Coronary artery (tissue), 2 donors: Measurements from ENCODE around the gene LUC7L3.
"Not testable (repeated sequence)": the region's sequence is repeated elsewhere in the genome, so short reads cannot be mapped to it uniquely, and the experiment has no call there.

Source experiments
- DNase-seq: peaks from one replicate; pipeline ENCODE4 v3.0.0-alpha.2; 2017; ENCODE audit warnings: low spot score
- H3K27ac ChIP-seq, 2 donors: fragments of 200-600 bp; sonication (generic); one replicate each; pipeline ENCODE4 v1.5.1; 2016 to 2019
- H3K4me3 ChIP-seq: fragments of 200-600 bp; sonication (generic); 2 replicates; pipeline ENCODE4 v1.5.1; 2016; ENCODE audit warnings: mild to moderate bottlenecking, moderate library complexity
- TF ChIP-seq, protein P1 (sequence below): fragments of 200-600 bp; sonication (generic); IDR thresholded peaks from one replicate; pipeline ENCODE4 v1.5.1; 2019; ENCODE audit warnings: antibody characterized with exemption

The LUC7L3 gene

DNA sequence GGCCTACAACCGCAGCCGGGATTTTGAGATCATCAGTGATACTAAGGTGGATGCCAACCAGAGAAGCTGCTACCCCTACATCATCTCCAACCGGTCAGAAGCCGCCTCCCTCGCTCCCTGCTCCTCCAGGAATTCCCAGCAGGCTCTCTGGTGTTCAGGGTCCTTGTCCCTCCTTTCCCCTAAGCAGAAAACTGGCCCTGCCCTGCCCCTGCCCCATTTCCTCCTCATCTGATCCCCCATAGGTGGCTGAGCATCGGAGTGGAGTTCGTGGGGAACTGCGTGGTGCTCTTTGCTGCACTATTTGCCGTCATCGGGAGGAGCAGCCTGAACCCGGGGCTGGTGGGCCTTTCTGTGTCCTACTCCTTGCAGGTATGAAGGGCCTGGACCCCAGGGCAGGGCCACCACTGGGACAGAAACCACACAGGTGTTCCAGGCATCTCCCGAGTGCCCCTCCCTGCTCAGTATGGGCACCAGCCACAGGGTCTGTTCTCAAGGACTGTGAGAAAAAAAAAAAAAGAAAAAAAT is 41.5 kb upstream of the LUC7L3 start:
- no peak overlapping the region for H3K4me3 ChIP-seq
- H3K27ac ChIP-seq = no peak overlapping the region
- no peak for DNase-seq
- TF ChIP-seq, protein P1, sequence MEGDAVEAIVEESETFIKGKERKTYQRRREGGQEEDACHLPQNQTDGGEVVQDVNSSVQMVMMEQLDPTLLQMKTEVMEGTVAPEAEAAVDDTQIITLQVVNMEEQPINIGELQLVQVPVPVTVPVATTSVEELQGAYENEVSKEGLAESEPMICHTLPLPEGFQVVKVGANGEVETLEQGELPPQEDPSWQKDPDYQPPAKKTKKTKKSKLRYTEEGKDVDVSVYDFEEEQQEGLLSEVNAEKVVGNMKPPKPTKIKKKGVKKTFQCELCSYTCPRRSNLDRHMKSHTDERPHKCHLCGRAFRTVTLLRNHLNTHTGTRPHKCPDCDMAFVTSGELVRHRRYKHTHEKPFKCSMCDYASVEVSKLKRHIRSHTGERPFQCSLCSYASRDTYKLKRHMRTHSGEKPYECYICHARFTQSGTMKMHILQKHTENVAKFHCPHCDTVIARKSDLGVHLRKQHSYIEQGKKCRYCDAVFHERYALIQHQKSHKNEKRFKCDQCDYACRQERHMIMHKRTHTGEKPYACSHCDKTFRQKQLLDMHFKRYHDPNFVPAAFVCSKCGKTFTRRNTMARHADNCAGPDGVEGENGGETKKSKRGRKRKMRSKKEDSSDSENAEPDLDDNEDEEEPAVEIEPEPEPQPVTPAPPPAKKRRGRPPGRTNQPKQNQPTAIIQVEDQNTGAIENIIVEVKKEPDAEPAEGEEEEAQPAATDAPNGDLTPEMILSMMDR = no peak

DNA sequence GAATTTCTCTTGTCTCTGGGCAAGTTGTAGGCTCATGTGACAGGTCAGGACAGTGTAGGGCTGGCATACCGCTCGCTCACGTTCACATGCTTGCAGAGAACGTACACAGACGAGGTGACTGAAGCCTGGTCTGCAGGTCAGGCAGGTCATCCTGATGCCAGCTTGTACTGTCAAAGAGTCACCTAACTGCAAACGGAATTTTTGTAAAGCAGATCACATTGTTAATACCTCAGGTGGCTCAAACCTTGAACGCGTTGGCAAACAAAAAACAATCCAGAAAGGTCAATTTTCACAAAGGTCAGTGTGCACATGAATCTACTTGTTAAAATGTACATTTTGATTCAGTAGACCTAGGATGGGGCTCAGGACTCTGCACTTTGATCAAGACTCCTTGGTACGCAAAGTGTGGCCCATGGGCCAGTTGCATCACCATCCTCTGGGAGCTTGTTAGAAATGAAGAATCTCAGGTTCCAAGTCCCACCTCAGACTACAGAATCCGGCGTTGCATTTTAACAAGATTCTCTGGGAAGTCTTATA is 40.3 kb upstream of the LUC7L3 start:
- no peak for DNase-seq
- no peak overlapping the region for H3K27ac ChIP-seq
- no peak overlapping the region for H3K4me3 ChIP-seq
- TF ChIP-seq, protein P1 = no peak

DNA sequence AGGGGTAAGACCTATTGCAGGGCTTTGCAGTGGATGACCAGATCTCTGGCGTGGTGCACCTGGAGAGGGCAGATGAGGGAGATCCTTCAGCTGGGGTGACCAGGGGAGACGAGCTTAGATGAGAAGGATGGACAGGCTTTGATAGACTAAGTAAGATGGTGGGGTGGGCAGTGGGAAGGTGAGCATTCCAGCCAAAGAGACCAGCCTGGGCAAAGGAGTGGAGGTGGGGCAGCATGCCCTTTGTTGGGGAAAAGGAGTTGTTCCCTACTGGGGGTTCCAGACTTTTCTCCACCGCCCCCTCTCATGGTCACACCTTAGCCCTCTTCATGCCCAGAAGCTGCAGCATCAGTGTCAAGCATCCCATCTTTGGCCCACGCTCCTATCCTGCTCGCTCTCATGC is 39.3 kb upstream of the LUC7L3 start:
- TF ChIP-seq, protein P1 = no peak
- DNase-seq = no peak

DNA sequence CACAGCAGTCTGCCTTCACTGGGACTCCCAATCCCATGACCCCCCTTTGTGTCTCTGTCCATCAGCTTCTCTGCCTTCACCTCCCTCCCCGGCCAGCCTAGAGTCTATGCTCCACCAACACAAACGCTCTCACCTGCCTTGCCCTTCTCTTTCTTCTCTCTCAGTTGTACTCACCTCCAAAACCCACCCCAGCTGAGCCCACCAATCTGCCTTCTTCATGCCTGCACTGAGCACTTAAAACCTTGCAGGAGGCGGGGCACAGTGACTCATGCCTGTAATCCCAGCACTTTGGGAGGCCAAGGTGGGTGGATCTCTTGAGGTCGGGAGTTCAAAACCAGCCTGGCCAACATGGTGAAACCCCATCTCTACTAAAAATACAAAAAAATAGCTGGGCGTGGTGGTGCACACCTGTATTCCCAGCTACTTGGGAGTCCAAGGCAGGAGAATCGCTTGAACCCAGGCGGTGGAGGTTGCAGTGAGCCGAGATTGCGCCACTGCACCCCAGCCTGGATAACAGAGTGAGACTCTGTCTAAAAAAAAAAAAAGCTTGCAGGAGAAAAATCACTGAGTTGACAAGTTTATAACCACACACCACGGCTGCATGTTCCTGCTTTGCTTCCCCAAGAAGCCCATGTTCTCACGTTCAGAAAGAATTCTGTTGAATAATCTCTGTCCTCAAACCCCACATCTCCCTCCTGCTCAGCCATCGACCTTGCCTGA is 38.7 kb upstream of the LUC7L3 start:
- not testable (repeated sequence) for H3K4me3 ChIP-seq, DNase-seq, H3K27ac ChIP-seq

More for the DNA sequence above, 39.3 kb upstream of the LUC7L3 start:
- Histone ChIP-seq H3K27ac (no peak overlapping the region), H3K4me3 (no peak overlapping the region)

DNA sequence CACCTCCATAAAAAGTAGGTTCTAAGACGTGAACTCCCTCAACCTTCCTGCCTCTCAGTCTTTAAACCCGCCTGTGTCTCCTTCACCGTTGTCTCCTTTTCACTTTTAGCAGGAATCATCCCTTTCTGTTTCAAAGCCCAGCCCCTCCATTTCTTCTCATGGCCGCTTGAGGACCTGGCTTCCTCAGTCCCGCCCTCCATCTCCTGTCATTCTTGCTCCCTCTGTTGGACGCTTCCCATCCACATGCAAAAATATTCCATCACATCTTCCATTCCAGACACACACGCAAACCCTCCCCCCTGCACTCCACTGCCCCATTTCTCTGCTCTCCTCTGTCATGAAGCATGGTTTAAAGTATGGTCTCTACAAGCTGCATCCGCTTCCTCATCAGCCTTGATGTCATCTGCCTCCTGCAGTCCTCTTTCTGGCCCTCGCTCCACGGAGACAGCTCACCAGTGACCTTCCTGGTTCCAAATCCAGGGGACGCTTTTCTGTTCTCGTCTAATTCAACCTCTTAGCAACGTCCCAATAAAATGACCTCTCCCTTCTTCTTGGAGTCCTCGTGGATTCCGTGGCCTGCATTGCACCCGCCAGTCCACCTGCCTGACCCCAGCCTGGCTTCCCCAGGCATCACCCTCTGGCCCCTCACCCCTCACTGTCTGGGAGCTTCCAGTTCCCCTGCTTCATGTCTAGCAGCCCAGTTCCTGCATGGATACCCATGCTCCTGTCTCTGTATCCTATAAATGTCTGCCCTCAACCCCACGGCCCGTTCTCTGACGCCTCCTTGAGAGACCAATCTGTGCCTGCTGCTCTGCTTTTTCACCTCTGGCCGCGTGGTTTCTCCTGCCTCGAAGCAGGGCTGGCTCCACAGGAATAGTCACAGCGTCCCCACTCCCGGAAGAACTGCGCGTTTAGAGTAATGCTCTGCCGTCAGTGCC is 37.9 kb upstream of the LUC7L3 start:
- TF ChIP-seq, protein P1 = peak; percentile 20
- DNase-seq = no peak
- Histone ChIP-seq H3K4me3 (no peak overlapping the region), H3K27ac (no peak overlapping the region)

DNA sequence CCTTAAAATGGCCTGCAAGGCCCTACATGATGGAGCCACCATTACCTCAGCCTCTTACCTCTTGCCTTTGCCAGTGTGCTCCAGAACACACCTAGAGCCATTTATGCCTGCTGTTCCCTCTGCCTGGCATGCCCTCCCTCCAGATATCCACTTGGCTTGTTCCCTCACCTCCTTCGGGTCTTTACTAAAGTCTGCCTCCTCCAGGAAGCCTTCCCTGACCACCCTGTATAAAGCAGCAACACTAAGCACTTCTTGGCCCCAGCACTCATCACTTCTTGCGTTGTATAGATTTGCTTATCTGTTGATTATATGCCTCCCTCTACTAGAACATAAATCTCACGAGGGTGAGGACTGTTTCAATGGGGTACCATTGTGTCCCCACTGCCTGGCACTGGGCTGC is 37.0 kb upstream of the LUC7L3 start:
- no peak overlapping the region for H3K4me3 ChIP-seq
- DNase-seq = no peak
- no peak overlapping the region for H3K27ac ChIP-seq
- TF ChIP-seq, protein P1 = no peak

DNA sequence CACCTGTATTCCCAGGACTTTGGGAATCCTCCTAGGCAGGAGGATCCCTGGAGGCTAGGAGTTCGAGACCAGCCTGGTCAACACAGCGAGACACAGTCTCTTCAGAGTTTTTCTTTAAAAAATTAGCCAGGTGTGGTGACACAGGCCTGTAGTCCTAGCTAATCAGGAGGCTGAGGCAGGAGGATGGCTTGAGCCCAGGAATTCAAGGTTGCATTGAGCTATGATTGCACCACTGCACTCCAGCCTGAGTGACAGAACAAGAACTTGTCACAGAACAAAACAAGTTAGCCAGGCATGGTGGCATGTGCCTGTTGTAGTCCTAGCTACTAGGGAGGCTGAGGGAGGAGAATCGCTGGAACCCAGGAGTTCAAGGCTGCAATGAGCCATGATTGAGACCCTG is 36.5 kb upstream of the LUC7L3 start:
- no peak overlapping the region for H3K4me3 ChIP-seq
- TF ChIP-seq, protein P1 = no peak
- no peak for DNase-seq
- H3K27ac ChIP-seq = no peak overlapping the region
